ENCODE measurements around the gene GAB4.

GRCh38 chr22:16965083-16965482 is 42.9 kb downstream of the GAB4 start:
- TF ChIP-seq CTCF (IDR thresholded peaks at IDR 0.05), result no peak
- TF ChIP-seq POLR2A (IDR thresholded peaks at IDR 0.05), result no peak

All from lower leg skin (tissue), 3 donors.